Cardiac atrium fibroblast (primary cell): Measurements from ENCODE around the gene TRIM48. TPM values are rescaled to one million over a fixed set of nuclear protein-coding genes. Genes with fewer than 3 reads are reported as not detected.

Experiments used
- total RNA-seq: library from RNA; depleted of rRNA; stranded (reverse); fragments of >200 nt; gene quantifications from 2 replicates; pipeline ENCODE4 v1.2.3, GENCODE V29; 2015

Gene TRIM48
- not detected in 2 replicates for total RNA-seq

GRCh38 chr11:55261855-55262254, at the start of gene TRIM48:
Gene TRIM48 (plus strand): TSS chr11:55262155. CDS start chr11:55262268, 113 bp downstream.

Other genes starting within 250 kb of the TRIM48 start
- gene OR4A16, start 81.0 kb downstream of the TRIM48 start, total RNA-seq: not detected in 2 replicates
- gene OR4A15, start 105.8 kb downstream of the TRIM48 start, total RNA-seq: not detected in 2 replicates